ENCODE results near the gene INCENP. TPM values are rescaled to one million over a fixed set of nuclear protein-coding genes. Genes with fewer than 3 reads are reported as not detected.
A peak's percentile ranks its signal among the peaks of the same experiment; 100 is the strongest.

Gene INCENP
- total RNA-seq, 1 experiment from 2014 or later: 56.2 TPM

DNA sequence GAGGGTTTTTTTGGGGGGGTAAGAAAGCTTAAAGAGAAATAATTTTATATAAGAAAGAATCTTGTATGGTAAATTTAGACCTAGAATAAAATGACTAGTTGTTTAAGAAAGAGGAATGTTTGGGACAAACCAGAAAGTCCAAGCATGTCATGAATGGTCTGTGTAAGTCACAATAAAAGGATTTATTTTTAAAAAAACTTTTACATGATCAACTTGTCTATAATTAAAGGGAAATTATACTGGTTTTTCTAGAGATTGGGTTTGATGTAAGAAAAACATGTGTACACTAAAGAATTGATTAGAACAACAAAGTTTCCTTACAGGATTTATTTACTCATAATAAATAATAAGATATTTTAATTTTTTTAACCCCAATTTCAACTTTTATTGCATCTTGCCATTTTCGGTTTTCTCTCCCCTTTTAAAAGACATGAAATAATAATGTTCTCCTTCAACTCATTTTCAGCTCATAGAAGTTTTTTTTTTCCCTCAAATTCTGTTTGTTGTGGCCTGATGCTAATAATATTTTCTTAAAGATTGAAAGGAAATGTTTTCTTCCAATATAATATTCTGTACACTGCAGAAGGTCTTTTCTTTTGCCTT, 35.4 kb upstream of the INCENP start:
- ChIA-PET POLR2A (interaction anchor here (0.7 kb wide), 1 partner anchor 26 kb away, joined by 3 read pairs; no protein-coding TSS in a partner anchor), CTCF (interaction anchor here (0.6 to 11.5 kb wide), 5 partner anchors 19 to 291 kb away, joined by 3 to 161 read pairs (median 13); no protein-coding TSS in a partner anchor)
- Mint-ChIP-seq H3K27ac (ENCODE audit: low read depth, unreplicated experiment) (no peak overlapping the region), H3K36me3 (ENCODE audit: insufficient read depth, unreplicated experiment) (no peaks in the 10 kb centered on the region), H3K9me3 (ENCODE audit: unreplicated experiment) (no peaks in the 10 kb centered on the region), H3K4me3 (ENCODE audit: unreplicated experiment) (no peak overlapping the region), H3K4me1 (ENCODE audit: insufficient read depth, unreplicated experiment) (no peaks in the 10 kb centered on the region), H3K27me3 (ENCODE audit: insufficient read depth, unreplicated experiment) (no peaks in the 10 kb centered on the region)
- peak; percentile 27 for DNase-seq (ENCODE audit: unreplicated experiment)
- intact Hi-C loops (cut with micrococcal nuclease): no loop called here
- TF ChIP-seq CTCF (IDR thresholded peaks at IDR 0.05; ENCODE audit: unreplicated experiment): no peak
- no TSS peak for BruUV-seq (replicated peaks)

GRCh38 chr11:62103141-62103540, 20.7 kb upstream of the INCENP start:
- BruUV-seq (replicated peaks): no TSS peak
- H3K4me1 Mint-ChIP-seq (ENCODE audit: insufficient read depth, unreplicated experiment): no peaks in the 10 kb centered on the region
- TF ChIP-seq CTCF (IDR thresholded peaks at IDR 0.05; ENCODE audit: unreplicated experiment): no peak
- no peak for DNase-seq (ENCODE audit: unreplicated experiment)
- intact Hi-C loops (cut with micrococcal nuclease): no loop called here
- no peak overlapping the region for H3K27ac Mint-ChIP-seq (ENCODE audit: low read depth, unreplicated experiment)
- POLR2A ChIA-PET: interaction anchor here (0.7 kb wide), 1 partner anchor 29 kb away, joined by 3 read pairs; no protein-coding TSS in a partner anchor
- no peaks in the 10 kb centered on the region for H3K27me3 Mint-ChIP-seq (ENCODE audit: insufficient read depth, unreplicated experiment)
- H3K4me3 Mint-ChIP-seq (ENCODE audit: unreplicated experiment): no peak overlapping the region
- H3K9me3 Mint-ChIP-seq (ENCODE audit: unreplicated experiment): no peaks in the 10 kb centered on the region
- CTCF ChIA-PET: interaction anchor here (1.0 to 1.7 kb wide), 2 partner anchors 21 to 204 kb away, joined by 6 read pairs; no protein-coding TSS in a partner anchor
- peaks cover 6% of the 10 kb centered on the region for H3K36me3 Mint-ChIP-seq (ENCODE audit: insufficient read depth, unreplicated experiment)

DNA sequence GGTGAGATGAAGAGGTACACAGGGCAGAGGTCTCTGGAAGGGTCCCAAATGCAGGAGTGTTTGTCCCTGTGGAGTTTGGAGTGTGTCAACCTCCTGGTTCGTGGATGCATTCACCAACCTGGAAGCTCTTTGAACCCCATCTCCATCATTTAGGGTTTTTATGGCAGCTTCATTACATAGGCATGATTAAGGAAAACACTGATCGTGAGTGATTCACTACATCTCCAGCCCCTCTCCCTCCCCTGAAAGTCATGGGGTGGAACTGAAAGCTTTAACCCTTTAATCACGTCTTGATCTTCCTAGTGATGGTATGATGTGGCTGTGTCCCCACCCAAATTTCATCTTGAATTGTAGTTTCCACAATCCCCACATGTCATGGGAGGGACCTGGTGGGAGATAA, 19.8 kb upstream of the INCENP start:
- no peak overlapping the region for H3K27ac Mint-ChIP-seq (ENCODE audit: low read depth, unreplicated experiment)
- H3K4me1 Mint-ChIP-seq (ENCODE audit: insufficient read depth, unreplicated experiment): no peaks in the 10 kb centered on the region
- no peak for DNase-seq (ENCODE audit: unreplicated experiment)
- no TSS peak for BruUV-seq (replicated peaks)
- H3K4me3 Mint-ChIP-seq (ENCODE audit: unreplicated experiment): no peak overlapping the region
- CTCF ChIA-PET: interaction anchor here (1.7 kb wide), 1 partner anchor 205 kb away, joined by 6 read pairs; no protein-coding TSS in a partner anchor
- H3K9me3 Mint-ChIP-seq (ENCODE audit: unreplicated experiment): no peaks in the 10 kb centered on the region
- intact Hi-C loops (cut with micrococcal nuclease): no loop called here
- POLR2A ChIA-PET: no interaction called here
- H3K36me3 Mint-ChIP-seq (ENCODE audit: insufficient read depth, unreplicated experiment): peaks cover 6% of the 10 kb centered on the region
- H3K27me3 Mint-ChIP-seq (ENCODE audit: insufficient read depth, unreplicated experiment): no peaks in the 10 kb centered on the region
- TF ChIP-seq CTCF (IDR thresholded peaks at IDR 0.05; ENCODE audit: unreplicated experiment): no peak

- H3K27me3 Mint-ChIP-seq (ENCODE audit: insufficient read depth, unreplicated experiment): no peaks in the 10 kb centered on the region
- DNase-seq (ENCODE audit: unreplicated experiment): no peak
- H3K4me3 Mint-ChIP-seq (ENCODE audit: unreplicated experiment): no peak overlapping the region
- ChIA-PET POLR2A (no interaction called here), CTCF (interaction anchor here (0.6 to 5.7 kb wide), 2 partner anchors 122 to 308 kb away, joined by 3 to 96 read pairs; no protein-coding TSS in a partner anchor)
- no TSS peak for BruUV-seq (replicated peaks)
- no peaks in the 10 kb centered on the region for H3K4me1 Mint-ChIP-seq (ENCODE audit: insufficient read depth, unreplicated experiment)
- peaks cover 6% of the 10 kb centered on the region for H3K36me3 Mint-ChIP-seq (ENCODE audit: insufficient read depth, unreplicated experiment)
- TF ChIP-seq CTCF (IDR thresholded peaks at IDR 0.05; ENCODE audit: unreplicated experiment): no peak
- intact Hi-C loops (cut with micrococcal nuclease): no loop called here
- H3K27ac Mint-ChIP-seq (ENCODE audit: low read depth, unreplicated experiment): no peak overlapping the region
- H3K9me3 Mint-ChIP-seq (ENCODE audit: unreplicated experiment): no peaks in the 10 kb centered on the region
Measured at GRCh38 chr11:62104816-62105653, 18.8 kb upstream of the INCENP start.

Measured in MCF 10A (cell line).